Karpas-422 (cell line): ENCODE results near the gene MPST. TPM values are rescaled to one million over a fixed set of nuclear protein-coding genes. Genes with fewer than 3 reads are reported as not detected.

Experiments used
- DNase-seq: peaks from one replicate; pipeline ENCODE4 v3.0.0-alpha.2; 2015
- H2AFZ ChIP-seq: fragments of 200-600 bp; sonication (generic); 2 replicates; pipeline ENCODE4 v1.6.1; 2014; ENCODE audit warnings: antibody characterized with exemption, low read length, mixed read lengths
- H3K27ac ChIP-seq: fragments of 200-600 bp; sonication (generic); 2 replicates; pipeline ENCODE4 v1.5.1; 2014; ENCODE audit warnings: mild to moderate bottlenecking, low read length, moderate library complexity
- H3K27me3 ChIP-seq: fragments of 200-600 bp; sonication (generic); 2 replicates; pipeline ENCODE4 v1.6.1; 2014; ENCODE audit warnings: low read length, mixed read lengths
- H3K36me3 ChIP-seq: fragments of 200-600 bp; sonication (generic); 2 replicates; pipeline ENCODE4 v1.6.1; 2014; ENCODE audit warnings: low read length, mixed read lengths; ENCODE audit not compliant: insufficient read depth
- H3K4me1 ChIP-seq: fragments of 200-600 bp; sonication (generic); 2 replicates; pipeline ENCODE4 v1.6.1; 2014; ENCODE audit warnings: mild to moderate bottlenecking, low read length, mixed read lengths
- H3K4me2 ChIP-seq: fragments of 200-600 bp; sonication (generic); 2 replicates; pipeline ENCODE4 v1.6.1; 2014; ENCODE audit warnings: low read length, low read depth, mild to moderate bottlenecking; ENCODE audit not compliant: poor library complexity, severe bottlenecking
- H3K4me3 ChIP-seq: fragments of 200-600 bp; sonication (generic); 2 replicates; pipeline ENCODE4 v1.5.1; 2014; ENCODE audit warnings: mild to moderate bottlenecking, antibody characterized with exemption, low read length, mixed read lengths
- H3K79me2 ChIP-seq: fragments of 200-600 bp; sonication (generic); 2 replicates; pipeline ENCODE4 v1.6.1; 2014; ENCODE audit warnings: mild to moderate bottlenecking, low read length, mixed read lengths
- H3K9ac ChIP-seq: fragments of 200-600 bp; sonication (generic); 2 replicates; pipeline ENCODE4 v1.6.0; 2014; ENCODE audit warnings: low read length
- H3K9me2 ChIP-seq: fragments of 200-600 bp; sonication (generic), shearing (Covaris generic); replicated peaks from 2 replicates; pipeline ENCODE4 v1.6.0; 2014; ENCODE audit warnings: mild to moderate bottlenecking, low read length, moderate library complexity; ENCODE audit not compliant: insufficient read depth
- H3K9me3 ChIP-seq: fragments of 300-700, 200-600 bp; sonication (generic); 2 replicates; pipeline ENCODE4 v1.6.1; 2014; ENCODE audit warnings: low read length, mixed read lengths
- H4K20me1 ChIP-seq: fragments of 200-600 bp; sonication (generic); 2 replicates; pipeline ENCODE4 v1.6.1; 2014; ENCODE audit warnings: mild to moderate bottlenecking, antibody characterized with exemption, low read length, low read depth; ENCODE audit not compliant: insufficient read depth
- total RNA-seq: library from RNA; depleted of rRNA; stranded (reverse); fragments of >200 nt; shearing (Covaris generic); gene quantifications from 2 replicates; pipeline ENCODE4 v1.2.3, GENCODE V29; 2014; ENCODE audit warnings: low replicate concordance

The MPST gene
- total RNA-seq, 1 experiment from 2014 or later = 26.1 TPM

DNA sequence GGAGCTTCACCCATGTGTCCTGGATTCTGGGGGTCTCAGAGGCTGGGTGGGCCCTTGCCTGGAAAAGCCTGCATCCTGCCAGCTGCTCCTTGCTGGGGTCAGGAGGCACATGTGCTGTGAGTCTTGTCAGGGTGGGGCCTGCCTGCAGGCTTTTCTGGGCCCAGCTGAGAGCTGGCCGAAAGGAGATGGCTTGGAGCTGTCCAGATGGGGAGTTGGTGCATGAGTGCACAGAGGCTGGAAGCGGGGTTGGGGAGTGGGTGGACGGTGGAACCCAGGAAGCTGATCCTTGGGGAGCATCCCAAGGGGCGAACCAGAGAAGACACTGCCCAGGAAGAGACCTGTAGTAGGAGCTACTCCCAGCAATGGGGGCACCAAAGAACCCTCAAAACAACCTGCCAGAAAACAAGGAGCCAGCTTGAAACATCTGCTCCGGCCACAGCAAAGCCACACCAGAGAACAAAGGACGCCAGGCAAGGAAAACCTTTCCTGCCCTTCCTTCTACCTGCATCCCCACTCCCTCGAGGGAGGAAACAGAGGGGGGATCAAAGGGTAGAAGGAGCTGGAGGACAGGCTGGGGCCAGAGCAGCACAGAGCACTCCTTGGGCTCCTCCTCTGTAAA lies 23.8 kb downstream of the MPST start:
- Histone ChIP-seq H3K9ac (no peak overlapping the region), H3K9me2 (no peaks in the 10 kb centered on the region), H3K79me2 (no peaks in the 10 kb centered on the region), H3K4me2 (no peak overlapping the region), H3K9me3 (no peaks in the 10 kb centered on the region), H3K36me3 (no peaks in the 10 kb centered on the region), H3K27ac (no peak overlapping the region), H3K4me3 (no peak overlapping the region), H4K20me1 (no peaks in the 10 kb centered on the region; the same call in 1 of the 2 replicates), H3K4me1 (peaks cover 3% of the 10 kb centered on the region), H3K27me3 (no peaks in the 10 kb centered on the region), H2AFZ (no peak overlapping the region)
- DNase-seq = no peak

DNA sequence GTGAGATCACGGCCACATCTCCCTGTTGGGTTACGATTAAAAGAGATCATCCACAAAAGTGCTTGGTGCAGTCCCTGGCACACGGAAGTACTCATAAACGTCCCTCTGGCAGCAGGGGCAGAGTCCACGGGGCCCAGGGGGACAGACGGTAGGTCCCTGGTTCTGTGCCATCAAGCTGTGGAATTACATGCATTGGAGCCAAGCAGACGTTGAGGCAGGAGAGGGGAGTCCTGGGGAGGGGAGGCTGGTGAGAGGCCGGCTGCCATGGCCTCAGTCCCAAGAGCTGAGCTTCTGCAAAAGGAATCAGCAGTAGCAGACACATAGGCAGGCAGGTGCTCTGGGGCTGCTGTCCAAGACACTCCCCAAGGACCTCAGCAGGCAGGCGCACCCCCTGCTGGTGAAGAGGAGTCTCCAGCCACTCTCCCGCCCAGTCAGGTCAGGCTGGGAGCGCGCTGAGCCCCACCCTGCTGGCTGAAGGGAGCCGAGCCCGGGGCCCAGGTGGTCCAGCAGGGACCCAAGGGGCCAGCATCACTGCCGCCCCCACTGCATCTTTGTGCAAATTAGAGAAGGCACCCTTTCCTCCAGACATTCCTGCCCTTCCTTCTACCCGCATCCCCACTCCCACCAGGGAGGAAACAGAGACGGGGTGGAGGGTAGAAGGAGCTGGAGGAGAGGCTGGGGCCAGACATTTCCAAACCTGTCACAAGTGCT lies 24.4 kb downstream of the MPST start:
- Histone ChIP-seq H3K9me2 (no peaks in the 10 kb centered on the region), H3K36me3 (no peaks in the 10 kb centered on the region), H3K27ac (no peak overlapping the region), H2AFZ (no peak overlapping the region), H3K9ac (no peak overlapping the region), H3K4me3 (no peak overlapping the region), H3K79me2 (no peaks in the 10 kb centered on the region), H3K4me2 (no peak overlapping the region), H3K9me3 (no peaks in the 10 kb centered on the region), H4K20me1 (no peaks in the 10 kb centered on the region; the same call in 1 of the 2 replicates), H3K4me1 (peaks cover 3% of the 10 kb centered on the region), H3K27me3 (no peaks in the 10 kb centered on the region)
- DNase-seq = peak; percentile 89

DNA sequence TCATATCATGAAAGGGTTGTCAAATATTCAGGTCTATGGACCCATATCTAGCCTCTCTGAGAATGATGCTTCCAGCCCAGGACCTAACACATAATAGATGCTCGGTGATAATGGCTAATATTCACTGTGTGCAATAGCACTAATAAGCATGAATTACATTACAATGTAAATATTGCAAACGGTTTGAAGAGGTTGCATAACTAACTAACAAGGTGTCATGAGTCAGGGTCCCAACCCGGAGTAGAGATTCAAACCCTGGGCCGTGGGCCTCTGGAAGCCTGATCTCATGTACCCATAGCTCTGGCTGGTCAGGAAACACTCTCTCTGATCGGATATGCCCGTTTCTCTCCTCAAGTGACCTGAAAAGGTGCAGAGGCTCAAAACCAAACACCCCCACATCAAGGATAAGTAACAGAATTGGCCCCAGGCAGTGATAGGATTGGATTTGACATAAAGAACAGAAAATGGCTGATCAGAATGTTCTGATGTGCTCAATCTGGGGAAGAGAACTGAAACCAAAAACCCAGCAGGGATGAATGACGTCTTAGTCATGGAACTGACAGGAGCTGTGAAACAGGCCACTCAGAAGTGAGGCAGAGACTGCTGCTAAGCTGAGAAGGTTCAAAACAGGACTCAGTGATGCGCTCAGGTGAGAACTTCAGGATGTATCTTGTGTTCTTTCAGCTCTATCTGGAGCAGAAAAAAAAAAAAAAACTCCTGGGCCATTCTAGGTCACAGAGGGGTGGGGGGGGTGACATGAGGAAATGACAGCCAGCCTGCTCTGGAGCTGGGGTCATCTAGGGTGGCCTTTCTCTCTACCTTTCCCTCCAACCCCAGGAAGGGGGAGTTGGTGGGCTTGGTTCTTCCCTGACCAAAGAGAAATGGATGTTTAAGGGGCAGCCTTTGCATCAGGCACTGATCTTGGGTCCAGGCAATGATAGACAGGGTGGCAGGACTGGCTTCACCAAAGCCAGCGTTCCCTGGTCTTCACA lies 25.4 kb downstream of the MPST start:
- no peak overlapping the region for H3K4me2 ChIP-seq
- no peaks in the 10 kb centered on the region for H3K27me3 ChIP-seq
- no peaks in the 10 kb centered on the region for H3K9me2 ChIP-seq
- H3K9me3 ChIP-seq = no peaks in the 10 kb centered on the region
- no peak for DNase-seq
- H3K79me2 ChIP-seq = no peaks in the 10 kb centered on the region
- no peaks in the 10 kb centered on the region for H3K36me3 ChIP-seq
- no peak overlapping the region for H3K4me3 ChIP-seq
- no peak overlapping the region for H3K27ac ChIP-seq
- no peak overlapping the region for H2AFZ ChIP-seq
- H3K9ac ChIP-seq = no peak overlapping the region
- no peaks in the 10 kb centered on the region; the same call in 1 of the 2 replicates for H4K20me1 ChIP-seq
- peaks cover 3% of the 10 kb centered on the region for H3K4me1 ChIP-seq

- Histone ChIP-seq H3K4me2 (no peak overlapping the region), H3K9ac (no peak overlapping the region), H3K36me3 (no peaks in the 10 kb centered on the region), H3K79me2 (no peaks in the 10 kb centered on the region), H3K27ac (no peak overlapping the region), H3K4me1 (peaks cover 3% of the 10 kb centered on the region), H3K9me2 (no peaks in the 10 kb centered on the region), H3K4me3 (no peak overlapping the region), H2AFZ (no peak overlapping the region), H3K27me3 (no peaks in the 10 kb centered on the region), H4K20me1 (no peaks in the 10 kb centered on the region; the same call in 1 of the 2 replicates), H3K9me3 (no peaks in the 10 kb centered on the region)
- DNase-seq = peak; percentile 70
These were observed 26.4 kb downstream of the MPST start for GRCh38 chr22:37045958-37046357.

DNA sequence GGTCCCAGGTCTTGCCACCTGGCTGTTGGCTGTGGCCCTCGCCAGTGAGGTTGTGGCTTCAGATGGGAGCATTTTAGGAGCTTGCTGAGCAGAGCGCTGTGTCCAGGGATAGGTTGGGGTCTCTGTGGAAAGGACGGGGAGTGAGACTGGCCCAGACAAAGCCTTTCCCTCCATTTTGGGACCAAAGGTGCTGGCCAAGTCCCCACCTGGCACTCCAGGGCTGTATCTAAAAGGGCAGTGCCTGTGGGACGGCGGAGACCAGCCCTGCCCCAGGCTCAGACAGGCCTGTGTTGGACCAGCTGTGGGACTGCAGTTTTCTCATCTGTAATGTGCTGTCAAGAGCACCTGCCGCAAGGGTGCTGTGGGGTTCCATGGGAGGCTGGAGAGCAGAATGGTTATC lies 27.0 kb downstream of the MPST start:
- Histone ChIP-seq H3K4me3 (no peak overlapping the region), H3K9me3 (no peaks in the 10 kb centered on the region), H3K27ac (no peak overlapping the region), H3K27me3 (no peaks in the 10 kb centered on the region), H3K4me1 (peaks cover 3% of the 10 kb centered on the region), H3K36me3 (no peaks in the 10 kb centered on the region), H3K9ac (no peak overlapping the region), H3K9me2 (no peaks in the 10 kb centered on the region), H4K20me1 (no peaks in the 10 kb centered on the region; the same call in 1 of the 2 replicates), H3K79me2 (no peaks in the 10 kb centered on the region), H3K4me2 (no peak overlapping the region), H2AFZ (no peak overlapping the region)
- no peak for DNase-seq

DNA sequence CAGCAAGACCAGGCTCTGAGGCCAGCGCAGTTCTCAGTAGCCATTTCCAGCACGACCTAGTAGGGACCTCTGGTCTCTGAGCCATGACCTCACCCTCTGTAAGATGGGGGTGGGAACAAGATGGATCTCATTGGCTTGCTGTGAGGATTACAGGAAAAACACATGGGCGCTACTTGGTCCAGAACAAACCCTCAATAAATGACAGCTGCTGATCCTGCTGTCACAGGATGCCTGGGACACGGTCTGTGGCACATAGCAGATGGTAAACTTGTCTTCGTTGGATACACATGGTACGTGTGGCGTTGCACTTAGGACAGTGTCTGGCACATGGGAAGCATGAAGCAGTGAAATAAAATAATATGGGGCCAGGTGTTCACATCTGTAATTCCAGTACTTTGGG lies 27.5 kb downstream of the MPST start:
- no peaks in the 10 kb centered on the region for H3K9me3 ChIP-seq
- H3K27ac ChIP-seq = no peak overlapping the region
- no peaks in the 10 kb centered on the region; the same call in 1 of the 2 replicates for H4K20me1 ChIP-seq
- no peaks in the 10 kb centered on the region for H3K27me3 ChIP-seq
- H3K36me3 ChIP-seq = no peaks in the 10 kb centered on the region
- H3K4me2 ChIP-seq = no peak overlapping the region
- no peak for DNase-seq
- H3K79me2 ChIP-seq = no peaks in the 10 kb centered on the region
- no peak overlapping the region for H3K4me3 ChIP-seq
- no peak overlapping the region for H2AFZ ChIP-seq
- peaks cover 6% of the 10 kb centered on the region for H3K4me1 ChIP-seq
- H3K9ac ChIP-seq = no peak overlapping the region
- H3K9me2 ChIP-seq = no peaks in the 10 kb centered on the region

DNA sequence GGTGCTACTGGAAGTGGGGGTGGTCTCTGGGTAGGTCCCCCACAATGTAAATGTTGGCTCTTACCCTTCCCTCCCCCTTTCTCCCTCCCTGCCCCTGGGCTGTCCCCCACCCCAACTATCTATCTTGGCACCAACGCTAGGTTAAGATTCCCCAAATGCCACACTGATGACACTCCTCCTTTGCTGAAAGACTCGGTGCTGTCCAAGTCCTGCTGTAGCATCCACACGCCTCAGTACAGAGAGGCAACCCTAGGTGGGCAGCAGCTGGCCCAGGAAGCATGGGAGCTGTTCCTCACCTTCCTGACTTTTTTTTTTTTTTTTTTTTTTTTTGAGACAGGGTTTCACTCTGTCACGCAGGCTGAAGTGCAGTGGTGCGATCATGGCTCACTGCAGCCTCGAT lies 28.6 kb downstream of the MPST start:
- H3K79me2 ChIP-seq = no peaks in the 10 kb centered on the region
- H3K4me2 ChIP-seq = no peak overlapping the region
- no peak overlapping the region for H2AFZ ChIP-seq
- no peaks in the 10 kb centered on the region for H3K9me3 ChIP-seq
- no peak overlapping the region for H3K4me3 ChIP-seq
- H4K20me1 ChIP-seq = no peaks in the 10 kb centered on the region; the same call in 1 of the 2 replicates
- no peak overlapping the region for H3K9ac ChIP-seq
- no peak for DNase-seq
- H3K9me2 ChIP-seq = no peaks in the 10 kb centered on the region
- H3K27ac ChIP-seq = no peak overlapping the region
- no peaks in the 10 kb centered on the region for H3K36me3 ChIP-seq
- peaks cover 13% of the 10 kb centered on the region for H3K4me1 ChIP-seq
- no peaks in the 10 kb centered on the region for H3K27me3 ChIP-seq

DNA sequence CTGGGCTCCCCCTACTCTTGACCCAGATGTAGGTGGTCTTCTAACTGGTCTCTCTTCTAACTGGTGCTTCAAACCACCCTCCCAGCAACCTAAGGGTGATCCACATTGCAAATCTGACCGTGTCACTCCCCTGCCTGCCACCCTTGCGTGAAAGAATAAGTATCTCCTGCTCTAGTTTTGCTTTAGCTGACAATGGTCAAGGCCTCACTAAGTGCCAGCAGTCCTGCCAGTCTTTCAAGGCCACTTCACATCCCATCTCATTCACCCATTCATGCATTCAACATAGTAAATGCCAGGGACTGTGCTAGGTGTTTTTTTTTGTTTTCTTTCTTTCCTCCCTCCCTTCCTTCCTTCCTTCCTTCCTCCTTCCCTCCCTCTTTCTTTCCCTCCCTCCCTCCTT lies 29.7 kb downstream of the MPST start:
- Histone ChIP-seq H4K20me1 (no peaks in the 10 kb centered on the region; the same call in 1 of the 2 replicates), H3K4me2 (no peak overlapping the region), H3K9me2 (no peaks in the 10 kb centered on the region), H3K36me3 (no peaks in the 10 kb centered on the region), H3K4me3 (no peak overlapping the region), H3K9ac (no peak overlapping the region), H3K27ac (no peak overlapping the region), H3K9me3 (no peaks in the 10 kb centered on the region), H3K4me1 (peaks cover 13% of the 10 kb centered on the region), H3K79me2 (no peaks in the 10 kb centered on the region), H2AFZ (no peak overlapping the region), H3K27me3 (no peaks in the 10 kb centered on the region)
- no peak for DNase-seq
